Ishikawa (cell line): ENCODE results near the gene LILRB2.

Experiments
- EGR1 ChIP-seq: IDR thresholded peaks from 2 replicates; pipeline ENCODE4 v1.6.1; 2012
- EP300 ChIP-seq: IDR thresholded peaks from 2 replicates; pipeline ENCODE4 v1.6.1; 2012; ENCODE audit warnings: borderline replicate concordance
- MAX ChIP-seq: IDR thresholded peaks from 2 replicates; pipeline ENCODE4 v1.6.1; 2012
- RAD21 ChIP-seq: IDR thresholded peaks from 2 replicates; pipeline ENCODE4 v1.6.1; 2012; ENCODE audit warnings: low read depth
- TAF1 ChIP-seq: IDR thresholded peaks from 2 replicates; pipeline ENCODE4 v1.6.1; 2012; ENCODE audit warnings: low read depth, mild to moderate bottlenecking

GRCh38 chr19:54255105-54255775 lies 25.7 kb downstream of the LILRB2 start:
- TF ChIP-seq EP300: no peak
- TF ChIP-seq TAF1: no peak
- TF ChIP-seq RAD21: no peak
- no peak for TF ChIP-seq MAX
- TF ChIP-seq EGR1: no peak
